Effector memory CD8-positive, alpha-beta T cell (primary cell): ENCODE measurements around the gene TTBK2.

Experiments
- ATAC-seq: fragments of 150-1000 bp; cut with Tn5 transposase; replicated peaks from 2 replicates; pipeline ENCODE4 v1.10.0; 2021; ENCODE audit warnings: mild to moderate bottlenecking, moderate library complexity
- DNase-seq, 3 experiments: peaks; one replicate each; pipeline ENCODE4 v3.0.0; 2021
- H3K27ac Mint-ChIP-seq, 2 donors: one replicate each; pipeline ENCODE4 v1.8.0; 2022; ENCODE audit warnings: mild to moderate bottlenecking in 2 of 2, mixed read lengths in 2 of 2, moderate library complexity in 2 of 2
- H3K27me3 Mint-ChIP-seq, 2 donors: one replicate each; pipeline ENCODE4 v1.8.0; 2022; ENCODE audit warnings: mixed read lengths in 2 of 2
- H3K36me3 Mint-ChIP-seq: one replicate; pipeline ENCODE4 v1.8.0; 2022; ENCODE audit warnings: mild to moderate bottlenecking, moderate library complexity, mixed read lengths; ENCODE audit not compliant: insufficient read depth
- H3K4me1 Mint-ChIP-seq, 2 donors: one replicate each; pipeline ENCODE4 v1.8.0; 2022; ENCODE audit warnings: low read depth in 2 of 2, mixed read lengths in 2 of 2
- H3K4me3 Mint-ChIP-seq, 2 donors: one replicate each; pipeline ENCODE4 v1.8.0; 2022; ENCODE audit warnings: mild to moderate bottlenecking in 2 of 2, mixed read lengths in 2 of 2, moderate library complexity in 2 of 2
- H3K9me3 Mint-ChIP-seq, 2 donors: one replicate each; pipeline ENCODE4 v1.8.0; 2022; ENCODE audit warnings: mixed read lengths in 2 of 2

The TTBK2 gene

GRCh38 chr15:42832576-42832975, 88.0 kb downstream of the TTBK2 start:
- Mint-ChIP-seq H3K9me3 (no peaks in the 10 kb centered on the region), H3K4me1 (no peaks in the 10 kb centered on the region), H3K27me3 (no peaks in the 10 kb centered on the region), H3K36me3 (peaks cover 5% of the 10 kb centered on the region), H3K27ac (no peak overlapping the region), H3K4me3 (no peak overlapping the region)
- no peak for DNase-seq
- no peak for ATAC-seq

- ATAC-seq, result no peak
- H3K9me3 Mint-ChIP-seq, result no peaks in the 10 kb centered on the region
- no peaks in the 10 kb centered on the region for H3K4me1 Mint-ChIP-seq
- no peak for DNase-seq
- peaks cover 8% of the 10 kb centered on the region for H3K36me3 Mint-ChIP-seq
- H3K4me3 Mint-ChIP-seq, result no peak overlapping the region
- no peak overlapping the region for H3K27ac Mint-ChIP-seq
- no peaks in the 10 kb centered on the region for H3K27me3 Mint-ChIP-seq
These were observed 94.2 kb downstream of the TTBK2 start for GRCh38 chr15:42826251-42826890.

GRCh38 chr15:42825599-42825998, 95.0 kb downstream of the TTBK2 start:
- H3K4me3 Mint-ChIP-seq, result no peak overlapping the region
- peaks cover 11% of the 10 kb centered on the region for H3K36me3 Mint-ChIP-seq
- no peaks in the 10 kb centered on the region for H3K4me1 Mint-ChIP-seq
- no peak for ATAC-seq
- no peaks in the 10 kb centered on the region for H3K9me3 Mint-ChIP-seq
- H3K27me3 Mint-ChIP-seq, result no peaks in the 10 kb centered on the region
- no peak for DNase-seq
- no peak overlapping the region for H3K27ac Mint-ChIP-seq

DNA sequence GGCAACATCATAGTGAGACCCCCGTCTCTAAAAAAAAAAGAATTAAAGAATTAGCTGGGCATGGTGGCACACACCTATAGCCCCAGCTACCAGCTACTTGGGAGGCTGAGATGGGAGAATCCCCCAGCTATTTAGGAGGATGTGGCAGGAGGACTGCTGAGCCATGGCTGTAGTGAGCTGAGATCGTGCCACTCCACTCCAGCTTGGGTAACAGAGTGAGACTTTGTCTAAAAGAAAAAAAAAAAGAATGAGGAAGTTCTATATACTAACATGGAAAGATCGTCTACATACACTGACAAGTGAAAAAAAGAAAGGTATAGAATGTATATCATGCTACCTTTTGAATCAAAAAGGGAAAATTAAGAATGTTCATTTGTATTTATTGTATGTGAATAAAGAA, 99.8 kb downstream of the TTBK2 start:
- no peaks in the 10 kb centered on the region for H3K4me1 Mint-ChIP-seq

DNA sequence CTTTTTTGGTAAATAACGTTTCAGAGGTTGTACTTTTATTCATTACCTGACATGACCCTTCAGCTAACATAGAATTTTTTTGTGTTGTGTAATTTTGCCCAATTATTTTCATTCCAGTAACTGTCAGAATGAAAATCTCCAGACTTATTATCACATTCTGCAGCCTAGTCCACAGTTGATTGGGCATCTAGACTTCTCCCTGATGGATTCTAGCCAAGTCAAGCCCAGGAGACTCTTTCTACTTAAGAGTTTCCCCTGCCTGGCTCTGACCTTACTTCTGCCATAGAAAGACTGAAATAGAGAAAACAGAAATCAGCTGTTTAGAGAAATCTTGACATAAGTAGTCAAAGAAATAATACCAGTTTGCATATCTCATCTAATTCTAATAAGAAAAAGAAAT, 100.8 kb downstream of the TTBK2 start:
- no peak overlapping the region for H3K27ac Mint-ChIP-seq
- H3K4me3 Mint-ChIP-seq, result no peak overlapping the region
- peaks cover 23% of the 10 kb centered on the region for H3K36me3 Mint-ChIP-seq
- no peak for DNase-seq
- no peaks in the 10 kb centered on the region for H3K9me3 Mint-ChIP-seq
- no peak for ATAC-seq
- no peaks in the 10 kb centered on the region for H3K4me1 Mint-ChIP-seq
- no peaks in the 10 kb centered on the region for H3K27me3 Mint-ChIP-seq

More for the DNA sequence above, 99.8 kb downstream of the TTBK2 start:
- H3K9me3 Mint-ChIP-seq, result no peaks in the 10 kb centered on the region
- H3K27me3 Mint-ChIP-seq, result no peaks in the 10 kb centered on the region
- DNase-seq, result no peak
- no peak overlapping the region for H3K4me3 Mint-ChIP-seq
- no peak for ATAC-seq
- H3K27ac Mint-ChIP-seq, result peak overlapping the region; percentile 55 to 76
- H3K36me3 Mint-ChIP-seq, result peaks cover 26% of the 10 kb centered on the region

DNA sequence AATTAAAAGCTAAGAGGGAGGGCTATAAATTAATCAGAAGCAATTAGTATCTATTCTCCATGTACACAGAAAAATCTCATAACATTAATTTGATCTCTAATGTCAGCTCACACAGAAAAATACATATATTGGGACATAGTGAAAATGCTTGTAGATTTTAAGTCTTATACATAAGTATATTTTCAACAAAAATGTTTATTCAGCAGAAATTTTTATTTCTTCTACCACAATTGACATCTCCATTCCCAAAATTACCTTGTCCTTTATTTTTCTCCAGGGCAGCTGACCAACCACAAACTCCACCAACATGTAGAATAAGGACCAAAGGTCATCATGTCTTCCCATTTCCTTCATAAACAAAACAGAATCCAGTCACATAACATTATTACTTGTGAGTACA, 109.1 kb downstream of the TTBK2 start:
- H3K4me3 Mint-ChIP-seq, result no peak overlapping the region
- H3K9me3 Mint-ChIP-seq, result no peaks in the 10 kb centered on the region
- DNase-seq (no peak), ATAC-seq (no peak)
- H3K27me3 Mint-ChIP-seq, result no peaks in the 10 kb centered on the region
- H3K36me3 Mint-ChIP-seq, result peaks cover 15% of the 10 kb centered on the region
- H3K27ac Mint-ChIP-seq, result no peak overlapping the region
- H3K4me1 Mint-ChIP-seq, result no peaks in the 10 kb centered on the region

GRCh38 chr15:42808913-42809312, 111.7 kb downstream of the TTBK2 start:
- Mint-ChIP-seq H3K36me3 (peaks cover 15% of the 10 kb centered on the region), H3K4me1 (no peaks in the 10 kb centered on the region), H3K27me3 (no peaks in the 10 kb centered on the region), H3K9me3 (no peaks in the 10 kb centered on the region), H3K27ac (peak overlapping the region in 1 of 2 donors; percentile 9), H3K4me3 (no peak overlapping the region)
- DNase-seq, result no peak
- no peak for ATAC-seq

GRCh38 chr15:42805266-42805665, 115.3 kb downstream of the TTBK2 start:
- Mint-ChIP-seq H3K36me3 (peaks cover 15% of the 10 kb centered on the region), H3K27ac (no peak overlapping the region), H3K4me1 (no peaks in the 10 kb centered on the region), H3K27me3 (no peaks in the 10 kb centered on the region), H3K4me3 (no peak overlapping the region), H3K9me3 (no peaks in the 10 kb centered on the region)
- DNase-seq, result no peak
- no peak for ATAC-seq

DNA sequence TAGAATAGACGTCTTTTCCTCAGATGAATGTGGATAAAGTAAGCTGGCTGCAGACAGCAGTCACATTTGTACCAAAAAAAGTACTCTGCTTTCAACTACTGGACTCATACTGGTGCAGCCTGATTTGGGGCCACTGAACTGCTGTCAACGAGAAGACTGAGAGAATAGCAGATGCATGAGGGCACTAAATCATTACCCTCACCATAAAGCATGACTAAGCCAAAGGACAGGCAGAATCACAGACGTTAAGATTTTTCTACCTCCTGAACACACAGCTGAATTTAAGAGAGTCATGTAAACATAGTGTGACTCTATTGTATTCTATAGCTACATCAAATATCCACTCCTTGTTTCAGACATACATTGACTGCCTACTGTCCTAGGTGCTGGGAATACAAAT, 115.8 kb downstream of the TTBK2 start:
- ATAC-seq (no peak), DNase-seq (no peak)
- no peaks in the 10 kb centered on the region for H3K27me3 Mint-ChIP-seq
- no peaks in the 10 kb centered on the region for H3K4me1 Mint-ChIP-seq
- no peak overlapping the region for H3K4me3 Mint-ChIP-seq
- peaks cover 16% of the 10 kb centered on the region for H3K36me3 Mint-ChIP-seq
- H3K9me3 Mint-ChIP-seq, result no peaks in the 10 kb centered on the region
- H3K27ac Mint-ChIP-seq, result no peak overlapping the region

- H3K4me1 Mint-ChIP-seq, result no peaks in the 10 kb centered on the region
- no peaks in the 10 kb centered on the region for H3K27me3 Mint-ChIP-seq
- ATAC-seq, result no peak
- H3K27ac Mint-ChIP-seq, result no peak overlapping the region
- H3K36me3 Mint-ChIP-seq, result peaks cover 20% of the 10 kb centered on the region
- H3K9me3 Mint-ChIP-seq, result no peaks in the 10 kb centered on the region
- no peak overlapping the region for H3K4me3 Mint-ChIP-seq
- no peak for DNase-seq
These were observed 117.1 kb downstream of the TTBK2 start for GRCh38 chr15:42803436-42803835.

- Mint-ChIP-seq H3K4me3 (no peak overlapping the region), H3K36me3 (peaks cover 20% of the 10 kb centered on the region), H3K27me3 (no peaks in the 10 kb centered on the region), H3K27ac (no peak overlapping the region), H3K9me3 (no peaks in the 10 kb centered on the region), H3K4me1 (no peaks in the 10 kb centered on the region)
- DNase-seq (no peak), ATAC-seq (no peak)
These were observed 118.4 kb downstream of the TTBK2 start for GRCh38 chr15:42802168-42802567.

GRCh38 chr15:42800731-42801474, 119.7 kb downstream of the TTBK2 start:
- Mint-ChIP-seq H3K9me3 (no peaks in the 10 kb centered on the region), H3K27ac (peak overlapping the region in 1 of 2 donors; percentile 8), H3K36me3 (peaks cover 20% of the 10 kb centered on the region), H3K4me1 (peaks cover 3 to 6% of the 10 kb centered on the region in 2 donors), H3K4me3 (no peak overlapping the region), H3K27me3 (no peaks in the 10 kb centered on the region)
- no peak for DNase-seq
- no peak for ATAC-seq

DNA sequence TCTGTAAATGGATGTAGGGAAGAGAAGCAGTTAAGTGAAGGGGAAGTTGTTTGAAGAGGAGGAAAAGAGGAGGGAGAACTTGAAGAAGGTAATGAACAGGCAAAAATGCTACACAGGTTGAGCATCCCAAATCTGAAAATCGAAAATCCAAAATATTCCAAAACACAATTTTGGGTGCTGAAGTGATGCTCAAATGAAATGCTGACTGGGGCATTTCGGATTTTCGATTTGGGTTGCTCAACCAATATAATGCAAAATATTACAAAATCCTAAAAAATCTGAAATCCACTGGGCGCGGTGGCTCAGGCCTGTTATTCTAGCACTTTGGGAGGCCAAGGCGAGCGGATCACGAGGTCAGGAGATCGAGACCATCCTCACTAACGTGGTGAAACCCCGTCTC, 121.8 kb downstream of the TTBK2 start:
- DNase-seq, result no peak
- Mint-ChIP-seq H3K4me1 (peaks cover 3 to 8% of the 10 kb centered on the region in 2 donors), H3K9me3 (no peaks in the 10 kb centered on the region), H3K36me3 (peaks cover 19% of the 10 kb centered on the region), H3K27ac (peak overlapping the region in 1 of 2 donors; percentile 9), H3K4me3 (no peak overlapping the region), H3K27me3 (no peaks in the 10 kb centered on the region)
- no peak for ATAC-seq
